Lower lobe of right lung (tissue), 2 donors: ENCODE data around the gene RPP25L. TPM values are rescaled to one million over a fixed set of nuclear protein-coding genes. Genes with fewer than 3 reads are reported as not detected.

Experiments used
- ATAC-seq, 2 donors: fragments of 200-7000 bp; cut with Tn5 transposase; one replicate each; pipeline ENCODE4 v1.9.1; 2020 to 2022; ENCODE audit warnings: mild to moderate bottlenecking in 2 of 2, moderate library complexity in 2 of 2
- DNase-seq: peaks from one replicate; pipeline ENCODE4 v3.0.0-alpha.2; 2020
- H3K27ac ChIP-seq: fragments of 200-600 bp; one replicate; pipeline ENCODE4 v1.8.0; 2022
- H3K27me3 ChIP-seq: fragments of 200-600 bp; one replicate; pipeline ENCODE4 v1.8.0; 2022; ENCODE audit warnings: low read depth
- H3K36me3 ChIP-seq: fragments of 200-600 bp; one replicate; pipeline ENCODE4 v1.8.0; 2022; ENCODE audit warnings: mild to moderate bottlenecking
- H3K4me1 ChIP-seq: fragments of 200-600 bp; one replicate; pipeline ENCODE4 v1.8.0; 2022
- H3K4me3 ChIP-seq: fragments of 200-600 bp; one replicate; pipeline ENCODE4 v1.8.0; 2022; ENCODE audit warnings: mild to moderate bottlenecking
- H3K9me3 ChIP-seq: fragments of 200-600 bp; one replicate; pipeline ENCODE4 v1.8.0; 2022
- intact Hi-C: fragments of 100-400 bp; cut with DNase I; formaldehyde crosslinking; loops from one replicate; pipeline ENCODE4 v1.11.0; 2022
- total RNA-seq: library from RNA; stranded (reverse); fragmentation: NEBNext Ultra II Directional; extraction: Animal tissue kit (Norgen Biotek cat#: 25700); gene quantifications from one replicate; pipeline ENCODE4 v1.2.1, GENCODE V29; 2021
- TF ChIP-seq, protein P1 (sequence below): fragments of 200-600 bp; IDR thresholded peaks from one replicate; pipeline ENCODE4 v1.8.0; 2022; ENCODE audit warnings: antibody characterized with exemption, mild to moderate bottlenecking
- donor health status: DM: no; HTN: yes; CAD: no; lungs with severe emphysema.

RPP25L gene
- total RNA-seq, 1 donor from 2014 or later = 16.5 TPM

DNA sequence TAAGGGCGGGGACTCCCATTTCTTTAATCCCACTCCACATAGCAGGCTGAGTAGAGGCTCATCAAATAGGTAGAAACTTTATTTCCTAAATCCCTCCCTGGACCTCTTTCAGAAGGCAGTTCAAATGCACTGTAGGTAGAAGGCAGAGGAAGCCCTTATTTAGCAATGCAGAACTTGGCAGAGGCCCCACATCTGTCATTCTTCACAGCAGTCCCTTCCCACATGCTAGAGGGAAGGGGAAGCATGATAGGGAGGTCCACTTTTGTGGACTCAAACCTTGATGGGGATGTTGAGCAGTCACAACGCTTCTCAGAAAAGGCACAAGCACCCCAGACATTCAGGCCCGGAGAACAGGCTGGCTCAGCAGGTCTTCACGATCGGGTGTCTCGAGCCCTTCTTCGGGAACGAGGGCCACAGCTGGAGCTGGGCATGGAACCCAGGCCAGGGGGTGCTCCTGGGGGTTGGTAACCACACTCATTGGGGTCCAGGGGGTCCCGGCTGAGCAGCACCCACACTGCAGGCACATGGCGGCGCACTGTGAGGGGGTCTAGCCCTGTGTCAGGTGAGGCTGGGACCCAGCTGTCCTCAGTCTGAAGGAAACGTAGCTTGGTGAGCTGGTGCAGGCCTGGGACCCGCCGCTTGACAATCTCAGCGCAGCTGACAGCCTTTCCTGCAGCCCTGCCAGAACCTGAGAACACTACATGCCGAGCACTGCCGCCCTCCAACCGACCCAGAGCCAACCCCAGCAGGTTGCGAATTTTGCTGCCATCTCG is 1.3 kb downstream of the RPP25L start:
- Histone ChIP-seq H3K4me1 (peaks cover 21% of the 10 kb centered on the region), H3K4me3 (peak overlapping the region; percentile 78), H3K9me3 (no peaks in the 10 kb centered on the region), H3K36me3 (peaks cover 21% of the 10 kb centered on the region), H3K27me3 (no peaks in the 10 kb centered on the region), H3K27ac (no peak overlapping the region)
- ATAC-seq = no peak
- intact Hi-C loops = no loop called here
- TF ChIP-seq, protein P1, sequence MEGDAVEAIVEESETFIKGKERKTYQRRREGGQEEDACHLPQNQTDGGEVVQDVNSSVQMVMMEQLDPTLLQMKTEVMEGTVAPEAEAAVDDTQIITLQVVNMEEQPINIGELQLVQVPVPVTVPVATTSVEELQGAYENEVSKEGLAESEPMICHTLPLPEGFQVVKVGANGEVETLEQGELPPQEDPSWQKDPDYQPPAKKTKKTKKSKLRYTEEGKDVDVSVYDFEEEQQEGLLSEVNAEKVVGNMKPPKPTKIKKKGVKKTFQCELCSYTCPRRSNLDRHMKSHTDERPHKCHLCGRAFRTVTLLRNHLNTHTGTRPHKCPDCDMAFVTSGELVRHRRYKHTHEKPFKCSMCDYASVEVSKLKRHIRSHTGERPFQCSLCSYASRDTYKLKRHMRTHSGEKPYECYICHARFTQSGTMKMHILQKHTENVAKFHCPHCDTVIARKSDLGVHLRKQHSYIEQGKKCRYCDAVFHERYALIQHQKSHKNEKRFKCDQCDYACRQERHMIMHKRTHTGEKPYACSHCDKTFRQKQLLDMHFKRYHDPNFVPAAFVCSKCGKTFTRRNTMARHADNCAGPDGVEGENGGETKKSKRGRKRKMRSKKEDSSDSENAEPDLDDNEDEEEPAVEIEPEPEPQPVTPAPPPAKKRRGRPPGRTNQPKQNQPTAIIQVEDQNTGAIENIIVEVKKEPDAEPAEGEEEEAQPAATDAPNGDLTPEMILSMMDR = no peak
- peak; percentile 46 for DNase-seq

- no peaks in the 10 kb centered on the region for H3K27me3 ChIP-seq
- TF ChIP-seq, protein P1 = no peak
- H3K4me3 ChIP-seq = no peak overlapping the region
- H3K36me3 ChIP-seq = no peaks in the 10 kb centered on the region
- DNase-seq (no peak), ATAC-seq (no peak)
- no peaks in the 10 kb centered on the region for H3K9me3 ChIP-seq
- H3K27ac ChIP-seq = no peak overlapping the region
- intact Hi-C loops = loop anchor here (10.0 kb wide), 1 partner anchor 63 kb away; no protein-coding TSS in a partner anchor
- H3K4me1 ChIP-seq = peaks cover 12% of the 10 kb centered on the region
Observed at GRCh38 chr9:34607331-34607730, 4.6 kb downstream of the RPP25L start.

- no peak for DNase-seq
- H3K36me3 ChIP-seq = no peaks in the 10 kb centered on the region
- H3K27me3 ChIP-seq = no peaks in the 10 kb centered on the region
- intact Hi-C loops = loop anchor here (10.0 kb wide), 1 partner anchor 62 kb away; no protein-coding TSS in a partner anchor
- no peak overlapping the region for H3K27ac ChIP-seq
- ATAC-seq = no peak
- peaks cover 10% of the 10 kb centered on the region for H3K4me1 ChIP-seq
- H3K4me3 ChIP-seq = no peak overlapping the region
- TF ChIP-seq, protein P1 = no peak
- H3K9me3 ChIP-seq = no peaks in the 10 kb centered on the region
Observed at GRCh38 chr9:34606905-34607304, 5.0 kb downstream of the RPP25L start.

DNA sequence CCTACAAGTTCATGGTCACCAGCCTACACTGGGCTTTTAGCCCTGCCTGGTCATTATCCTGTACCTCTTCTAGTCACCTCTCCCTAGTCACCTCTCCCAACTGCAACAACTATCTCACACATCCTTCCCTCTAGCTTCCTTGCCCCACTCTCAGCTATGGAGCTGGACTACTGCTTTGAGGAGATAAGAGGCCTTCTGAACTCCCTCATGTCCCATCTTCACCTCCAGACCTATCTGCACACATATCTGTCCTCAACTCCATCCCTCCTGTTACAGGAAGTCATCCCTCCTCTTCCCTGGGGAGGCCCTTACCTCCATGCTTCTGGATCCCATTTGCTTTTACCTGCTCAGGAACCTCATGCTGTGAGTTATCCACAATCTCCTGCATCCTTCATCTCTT is 5.7 kb downstream of the RPP25L start:
- no peak overlapping the region for H3K4me3 ChIP-seq
- intact Hi-C loops = loop anchor here (10.0 kb wide), 1 partner anchor 61 kb away; no protein-coding TSS in a partner anchor
- ATAC-seq = no peak
- H3K9me3 ChIP-seq = no peaks in the 10 kb centered on the region
- no peaks in the 10 kb centered on the region for H3K27me3 ChIP-seq
- H3K27ac ChIP-seq = no peak overlapping the region
- DNase-seq = no peak
- TF ChIP-seq, protein P1 = no peak
- H3K36me3 ChIP-seq = no peaks in the 10 kb centered on the region
- H3K4me1 ChIP-seq = peaks cover 7% of the 10 kb centered on the region

DNA sequence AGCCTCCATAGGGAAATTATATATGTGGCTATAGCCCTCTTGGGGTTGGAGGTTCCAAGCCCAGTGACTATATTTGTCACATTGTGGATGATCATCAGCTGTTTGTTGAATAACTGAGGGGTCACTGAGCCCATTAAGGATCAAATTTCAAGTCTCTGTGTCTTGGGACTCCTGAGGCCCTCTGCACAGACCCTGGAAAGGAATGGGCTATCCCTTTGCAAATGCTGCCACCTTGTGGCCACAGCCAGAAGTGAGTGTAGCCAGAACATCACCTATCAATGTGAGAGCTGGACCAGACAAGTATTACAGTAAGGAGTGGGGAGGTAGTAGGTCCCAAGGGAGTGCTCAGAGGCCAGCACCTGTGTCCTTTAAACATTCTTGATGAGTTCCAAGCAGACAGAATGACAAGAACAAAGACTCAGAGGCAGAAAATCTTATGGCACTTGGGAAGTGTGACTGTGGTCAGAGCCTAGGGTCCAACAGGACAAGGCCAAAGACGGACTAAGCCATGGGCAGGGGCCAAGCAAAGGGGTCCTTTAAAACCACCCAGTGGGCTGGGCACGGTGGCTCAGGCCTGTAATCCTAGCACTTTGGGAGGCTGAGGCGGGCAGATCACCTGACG is 8.2 kb downstream of the RPP25L start:
- intact Hi-C loops = loop anchor here (10.0 kb wide), 1 partner anchor 59 kb away; no protein-coding TSS in a partner anchor
- TF ChIP-seq, protein P1 = peak; percentile 94
- ATAC-seq = peak; percentile 89 to 92
- no peaks in the 10 kb centered on the region for H3K4me1 ChIP-seq
- peak; percentile 81 for DNase-seq
- no peaks in the 10 kb centered on the region for H3K36me3 ChIP-seq
- H3K27me3 ChIP-seq = no peaks in the 10 kb centered on the region
- H3K27ac ChIP-seq = no peak overlapping the region
- H3K4me3 ChIP-seq = no peak overlapping the region
- H3K9me3 ChIP-seq = no peaks in the 10 kb centered on the region
